ENCODE data around the gene SUSD5.

Gene SUSD5

DNA sequence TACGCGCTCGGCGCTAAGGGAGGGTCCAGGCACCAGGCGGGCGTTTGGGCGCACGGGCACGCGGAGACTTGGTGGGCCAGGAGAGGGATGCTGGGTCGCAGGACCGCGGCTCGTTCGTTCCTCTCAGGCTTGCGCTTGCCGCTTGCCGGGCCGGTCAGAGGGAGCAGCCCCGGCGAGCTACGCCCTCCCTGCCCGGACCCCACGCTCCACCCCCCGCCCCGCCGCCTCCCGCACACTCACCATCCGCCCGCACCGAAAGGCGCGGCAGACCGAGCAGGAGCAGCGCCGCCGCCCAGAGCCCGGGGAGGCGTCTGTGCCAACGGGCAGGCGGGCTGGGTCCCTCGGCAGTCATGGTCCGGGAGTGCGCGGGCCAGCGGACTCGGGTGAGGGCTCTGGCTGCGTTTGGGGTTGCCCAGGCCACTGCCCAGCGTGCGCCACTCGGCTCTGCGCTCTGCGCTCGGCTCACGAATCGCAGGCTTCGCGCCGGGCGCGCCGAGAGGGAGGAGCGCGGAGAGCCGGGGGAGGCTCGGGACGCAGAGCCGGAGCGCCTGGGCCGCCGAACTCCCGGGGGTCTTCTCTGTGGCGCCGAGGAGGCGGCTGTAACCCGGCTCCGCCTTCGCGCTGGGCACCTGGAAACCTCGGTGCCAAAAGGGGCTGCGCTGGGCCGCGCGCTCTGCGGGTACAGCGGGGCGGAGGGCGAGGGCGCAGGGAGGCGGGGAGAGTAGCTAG lies at the start of gene SUSD5:
Gene SUSD5, minus strand, starts transcription at position 365 of the 729 bp plus-strand sequence. Its CDS starts 13 bp downstream, at position 352.
- no peak for DNase-seq

DNA sequence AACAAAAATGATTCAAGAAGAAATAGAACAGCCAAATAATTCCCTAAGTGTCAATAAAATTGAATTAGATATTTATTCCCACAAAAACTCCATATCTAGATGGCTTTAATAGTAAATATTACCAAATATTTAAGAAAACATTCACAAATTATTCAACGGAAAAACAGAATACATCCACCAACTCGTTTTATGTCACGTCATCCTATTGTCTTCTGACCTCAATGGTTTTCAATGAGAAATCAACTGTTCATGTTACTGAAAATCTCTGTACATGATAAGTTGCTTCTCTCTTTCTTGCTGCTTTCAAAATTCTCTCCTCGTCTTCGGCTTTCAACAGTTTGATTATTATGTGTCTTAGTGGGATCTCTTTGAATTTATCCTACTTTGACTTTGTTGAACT lies 41.5 kb upstream of the SUSD5 start:
- DNase-seq: no peak

DNA sequence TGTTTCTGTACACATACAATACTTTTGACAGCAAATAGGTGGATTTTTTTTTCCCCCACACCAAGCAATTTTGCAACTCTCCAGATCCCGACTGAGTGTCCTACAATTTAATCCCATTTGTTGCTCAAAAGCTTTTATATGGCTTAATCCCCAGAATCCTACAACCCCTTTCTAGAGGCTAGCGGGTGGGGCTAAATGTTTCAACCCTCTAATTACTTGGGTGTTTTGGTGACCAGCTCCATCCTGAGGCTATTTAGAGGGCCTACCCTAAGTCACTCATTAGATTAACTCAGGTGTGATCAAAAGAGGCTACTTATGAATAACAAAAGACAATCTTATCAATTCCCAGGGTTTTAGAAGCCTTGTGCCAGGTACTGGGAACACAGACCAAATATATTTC lies 37.6 kb upstream of the SUSD5 start:
- no peak for DNase-seq

DNA sequence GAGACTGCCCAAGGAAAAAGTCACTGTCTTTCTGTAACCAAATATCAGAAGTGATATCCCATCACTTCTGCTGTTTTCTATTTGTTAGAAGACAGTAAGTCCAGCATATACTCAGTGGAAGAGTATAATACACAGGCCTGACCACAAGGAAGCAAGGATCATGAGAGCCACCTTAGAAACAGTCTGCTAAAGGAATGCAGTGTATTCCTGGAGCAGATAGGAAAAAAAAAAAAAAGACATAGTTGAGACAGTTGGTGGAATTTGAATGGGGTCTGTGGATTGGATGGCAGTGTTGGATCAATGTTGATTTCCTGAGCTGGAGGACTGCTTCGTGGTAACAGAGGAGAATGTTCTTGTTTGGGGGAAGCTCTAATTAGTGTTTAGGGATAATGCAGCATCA lies 32.1 kb upstream of the SUSD5 start:
- no peak for DNase-seq

DNA sequence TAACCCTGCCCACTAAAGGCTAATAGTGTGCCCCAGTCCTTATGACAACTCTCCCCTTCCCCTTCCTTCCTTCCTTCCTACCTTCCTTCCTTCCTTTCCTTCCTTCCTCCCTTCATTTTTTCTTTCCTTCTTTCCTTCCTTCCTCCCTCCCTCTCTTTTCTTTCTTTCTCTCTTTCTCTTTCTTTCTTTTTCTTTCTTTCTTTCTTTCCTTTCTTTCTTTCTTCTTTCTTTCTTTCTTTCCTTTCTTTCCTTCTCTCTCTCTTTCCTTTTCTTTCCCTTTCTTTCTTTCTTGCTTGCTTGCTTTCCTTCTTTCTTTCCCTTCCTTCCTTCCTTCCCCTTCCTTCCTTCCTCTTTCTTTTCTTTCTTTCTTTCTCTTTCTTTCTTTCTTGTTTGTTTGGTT lies 28.2 kb upstream of the SUSD5 start:
- no peak for DNase-seq

DNA sequence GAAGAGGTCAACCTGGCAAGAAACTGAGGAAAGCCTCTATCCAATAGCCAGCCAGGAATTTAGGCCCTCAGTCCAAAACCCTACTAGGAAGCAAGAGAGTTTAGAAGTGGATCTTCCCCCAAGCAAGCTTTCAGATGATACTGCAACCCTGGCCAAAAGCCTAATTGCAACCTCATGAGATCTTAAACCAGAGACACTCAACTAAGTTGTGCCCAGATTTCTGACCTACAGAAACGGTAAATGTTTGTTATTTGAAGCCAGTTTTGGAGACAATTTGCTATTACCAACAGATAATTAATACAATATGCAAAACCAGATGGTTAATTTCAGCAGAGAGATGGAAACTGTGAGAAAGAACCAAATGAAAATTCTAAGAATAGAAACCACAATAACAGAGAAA lies 21.7 kb upstream of the SUSD5 start:
- DNase-seq: no peak

DNA sequence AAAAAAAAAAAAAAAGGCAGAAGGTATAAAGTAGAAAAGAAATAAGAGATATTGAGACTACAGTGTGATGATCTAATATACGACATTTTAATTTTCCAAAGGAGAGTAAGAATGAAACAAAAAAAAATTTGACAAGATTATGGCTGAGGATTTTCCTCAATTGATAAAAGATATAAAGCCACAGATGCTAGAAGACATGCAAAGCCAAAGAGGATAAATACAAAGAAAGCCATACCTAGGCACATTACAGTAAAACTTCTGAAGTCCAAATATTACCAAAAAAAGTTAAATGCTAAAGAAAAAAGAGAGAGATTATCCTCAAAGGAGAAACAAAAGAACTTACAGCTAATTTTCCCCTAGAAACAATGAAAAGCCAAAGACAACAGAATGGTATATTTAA lies 20.3 kb upstream of the SUSD5 start:
- no peak for DNase-seq

DNA sequence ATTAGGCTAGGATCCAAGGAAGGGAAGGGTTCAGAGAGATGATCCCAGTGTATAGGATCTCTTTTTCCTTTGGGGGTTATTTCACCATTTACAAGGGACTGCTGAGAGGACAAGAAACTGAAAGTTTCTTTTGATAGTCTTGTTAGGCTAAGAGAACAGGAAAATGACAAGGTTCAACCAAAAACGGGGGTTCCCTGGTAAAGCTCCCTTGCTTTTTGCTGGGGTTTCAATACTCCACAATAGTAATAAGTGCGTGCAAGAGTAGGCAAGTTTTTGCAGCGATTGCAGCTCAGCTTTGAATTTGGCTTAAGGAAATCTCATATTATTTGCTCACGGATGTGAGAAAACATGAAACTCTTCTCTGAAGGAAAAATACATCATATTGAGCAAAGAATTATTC lies 18.8 kb upstream of the SUSD5 start:
- no peak for DNase-seq

DNA sequence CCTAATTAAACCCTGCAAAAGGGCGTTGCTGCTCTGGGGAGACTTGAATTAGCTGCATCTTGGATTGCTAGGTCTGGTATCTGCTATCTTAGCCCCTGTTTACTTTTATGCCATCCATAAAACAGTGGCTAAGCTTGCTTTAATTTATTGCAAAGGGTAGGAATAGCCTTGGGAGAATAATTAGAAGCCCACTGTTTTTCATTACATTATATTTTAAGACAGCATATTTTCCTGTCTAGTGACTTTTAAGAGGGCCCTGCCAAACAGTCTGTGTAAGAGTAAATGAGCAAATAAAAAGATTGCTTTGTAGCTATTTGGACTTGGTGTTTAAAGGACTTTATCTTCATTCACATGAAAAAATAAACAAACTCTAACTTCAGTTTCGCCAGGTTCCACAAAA lies 17.4 kb upstream of the SUSD5 start:
- no peak for DNase-seq

DNA sequence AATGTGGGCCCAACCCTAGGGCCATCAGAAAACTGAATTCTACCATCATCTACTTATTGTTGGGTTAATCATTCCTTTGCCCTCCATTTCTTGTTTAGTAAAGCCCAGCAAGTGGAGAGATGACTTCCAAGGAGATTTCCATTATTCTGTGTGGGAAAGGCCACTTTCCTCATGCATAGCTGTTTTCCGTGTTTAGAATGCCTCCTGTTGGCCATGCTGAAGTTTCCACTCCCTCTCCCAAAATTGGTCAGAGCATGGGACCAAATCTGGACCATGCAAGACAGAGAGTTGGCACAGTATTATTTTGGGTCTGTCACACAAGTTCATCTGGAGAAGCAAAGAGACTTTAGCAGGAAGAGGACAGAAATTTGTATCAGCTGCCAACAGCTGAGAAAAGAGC lies 15.3 kb upstream of the SUSD5 start:
- DNase-seq: no peak

DNA sequence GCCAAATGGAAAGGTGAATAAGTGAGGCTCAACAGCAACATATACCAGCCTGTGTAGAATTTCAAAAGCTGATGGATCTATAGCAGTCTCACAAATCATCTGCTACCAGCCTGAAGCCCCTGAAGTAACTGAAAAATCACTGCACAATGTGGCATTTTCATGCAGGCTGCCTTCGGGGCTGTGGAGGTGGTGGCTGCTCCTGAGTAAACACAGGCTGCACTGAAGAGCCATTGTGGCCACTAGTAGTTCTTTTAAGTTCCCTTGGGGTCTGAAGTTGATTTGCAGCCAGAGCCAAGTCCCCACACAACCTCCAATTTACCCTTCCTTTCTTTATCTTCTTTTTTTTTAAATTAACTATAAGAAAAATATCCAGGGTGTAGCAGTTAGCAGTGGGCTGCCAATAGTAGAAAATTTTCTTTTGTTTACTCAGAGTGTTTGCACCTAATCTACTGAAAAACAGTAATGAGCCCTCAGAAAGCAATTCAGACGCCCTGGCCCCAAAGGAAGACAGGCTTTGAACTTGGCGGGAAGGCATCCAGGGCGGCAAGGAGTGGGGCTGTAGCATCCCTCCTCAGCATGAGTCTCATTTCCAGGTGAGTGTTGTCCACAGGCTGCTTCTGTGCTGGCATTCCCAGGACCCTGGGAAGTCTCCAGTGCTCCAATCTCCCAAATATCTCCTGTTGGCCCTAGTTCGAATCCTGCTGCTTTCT lies 13.3 kb upstream of the SUSD5 start:
- no peak for DNase-seq

DNA sequence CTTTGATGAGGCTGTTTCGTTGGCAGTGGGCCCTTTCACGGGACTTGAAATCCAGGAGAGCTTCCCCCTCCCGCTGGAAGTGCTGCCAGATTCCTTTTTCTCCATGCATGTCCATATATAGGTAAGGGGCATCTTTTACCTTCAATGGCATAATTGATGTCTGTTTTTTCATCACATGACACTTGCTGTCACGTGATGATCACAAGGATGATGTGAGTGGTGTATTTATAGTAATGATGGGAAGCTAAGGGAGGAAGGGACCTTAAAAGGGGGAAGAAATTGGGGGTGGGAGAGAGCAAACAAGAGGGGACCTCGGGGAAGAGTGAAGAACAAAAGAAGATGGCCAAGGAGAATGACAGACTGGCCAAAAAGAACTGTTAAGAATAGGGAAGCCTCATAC lies 11.3 kb upstream of the SUSD5 start:
- DNase-seq: no peak

DNA sequence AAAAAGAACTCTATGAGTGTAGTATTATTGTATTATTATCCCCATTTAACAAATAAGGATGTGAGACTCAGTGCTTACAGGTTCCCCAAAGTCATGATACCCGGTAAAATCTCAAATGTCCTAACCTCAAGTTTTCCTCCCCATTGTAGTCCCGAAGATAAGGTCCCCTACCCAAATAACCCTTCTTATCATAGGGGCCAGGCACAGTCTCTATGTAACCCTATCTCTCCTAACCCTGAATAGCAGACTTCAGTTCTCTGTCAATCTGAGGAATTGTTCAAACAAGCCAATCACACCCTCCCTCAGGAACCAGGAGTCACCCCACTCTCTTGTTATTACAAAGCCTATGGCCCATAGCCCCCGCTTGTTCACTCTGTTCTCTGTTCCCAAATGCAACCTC lies 10.5 kb upstream of the SUSD5 start:
- no peak for DNase-seq

DNA sequence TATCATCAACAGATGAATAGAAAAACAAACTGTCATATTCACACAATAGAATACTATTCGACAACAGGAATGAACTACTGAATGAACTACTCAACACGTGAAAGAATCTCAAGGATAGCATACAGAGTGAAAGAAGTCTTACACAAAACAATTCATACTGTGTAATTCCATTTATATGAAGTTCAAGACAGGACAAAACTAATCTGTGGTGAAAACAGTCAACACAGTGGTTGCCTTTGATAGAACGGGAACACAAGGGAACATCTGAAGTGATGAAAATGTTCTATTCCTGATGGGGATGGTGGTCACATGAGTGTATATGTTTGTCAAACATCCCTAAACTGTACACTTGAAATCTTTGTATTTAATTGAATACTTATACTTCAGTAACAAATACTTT lies 2.6 kb upstream of the SUSD5 start:
- no peak for DNase-seq

DNA sequence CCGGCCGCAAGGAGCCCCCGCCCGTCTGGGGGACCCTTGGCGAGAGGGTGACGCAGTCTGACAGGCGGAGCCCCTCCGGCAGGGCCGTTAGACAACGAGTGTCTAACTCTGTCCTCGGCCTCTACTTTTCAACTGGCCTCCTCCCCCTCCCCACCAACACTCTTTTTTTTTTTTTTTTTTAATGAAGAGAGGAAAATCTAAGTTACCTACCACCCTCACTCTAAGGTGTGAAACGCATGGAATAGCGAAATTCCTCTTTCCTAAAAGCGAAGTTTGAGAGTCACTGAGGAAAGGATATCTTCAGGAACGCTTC lies 521 bp upstream of the SUSD5 start:
- no peak for DNase-seq

DNA sequence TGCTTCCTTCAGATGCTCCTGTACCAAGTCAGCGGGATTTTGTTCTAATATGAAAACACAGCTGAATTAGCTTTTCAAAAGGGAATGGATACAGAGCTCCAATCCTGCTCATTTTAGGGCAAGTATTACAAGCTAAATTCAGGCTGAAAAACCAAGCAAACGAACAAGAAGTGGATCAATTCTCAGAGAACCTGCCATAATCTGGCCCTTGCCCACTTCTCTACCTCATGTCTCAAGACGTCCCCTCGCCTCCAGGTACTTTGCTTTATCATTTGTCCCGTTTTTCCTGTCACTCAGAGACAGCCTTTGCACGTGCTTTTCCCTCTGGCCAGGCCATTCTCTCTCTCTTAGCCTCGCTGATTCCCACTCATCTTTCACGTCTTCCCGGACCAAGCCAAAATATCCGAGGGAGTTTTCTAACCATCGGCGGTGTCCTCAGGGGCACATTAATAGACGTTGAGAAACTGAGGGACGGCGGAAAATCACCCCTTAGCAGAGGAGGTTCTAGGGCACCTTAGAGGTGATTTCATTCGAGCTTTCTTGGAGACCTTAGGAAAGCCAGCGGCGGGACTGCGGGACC lies 654 bp downstream of the SUSD5 start:
- no peak for DNase-seq

DNA sequence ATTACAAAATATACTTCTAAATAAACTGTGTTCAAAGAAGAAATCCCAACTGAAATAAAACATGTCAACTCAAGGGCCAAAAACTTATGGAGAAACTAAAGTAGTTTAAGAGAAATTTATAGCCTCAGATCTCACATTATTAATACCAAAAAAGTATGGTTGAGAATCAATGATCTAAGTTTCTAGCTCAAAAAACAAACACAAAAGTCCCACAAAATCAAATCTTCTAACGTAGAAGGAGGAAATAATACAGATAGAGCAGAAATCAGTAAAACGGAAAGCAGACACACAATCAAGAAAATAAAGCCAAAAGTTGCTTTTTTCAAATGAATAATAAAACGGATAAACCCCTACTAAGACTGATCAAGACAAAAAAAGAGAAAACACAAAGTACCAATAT lies 2.9 kb downstream of the SUSD5 start:
- no peak for DNase-seq

DNA sequence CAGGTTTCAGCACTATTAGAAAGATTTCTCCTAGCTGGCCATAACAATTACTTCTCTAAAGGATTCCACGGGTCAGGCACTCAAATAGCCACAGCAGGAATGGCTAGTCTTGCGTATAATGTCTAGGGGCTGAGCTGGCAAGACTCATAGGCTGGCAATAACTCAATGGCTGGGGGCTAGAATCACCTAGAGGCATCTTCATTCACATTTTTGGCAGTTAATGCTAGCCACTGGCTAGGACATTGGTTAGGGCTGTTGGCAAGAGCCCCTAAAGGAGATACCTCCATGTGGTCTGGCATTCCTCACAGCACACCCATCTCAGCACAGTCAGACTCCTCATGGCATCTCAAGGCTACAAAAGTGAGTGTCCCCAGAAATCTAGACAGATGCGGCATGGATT lies 6.2 kb downstream of the SUSD5 start:
- DNase-seq: no peak

DNA sequence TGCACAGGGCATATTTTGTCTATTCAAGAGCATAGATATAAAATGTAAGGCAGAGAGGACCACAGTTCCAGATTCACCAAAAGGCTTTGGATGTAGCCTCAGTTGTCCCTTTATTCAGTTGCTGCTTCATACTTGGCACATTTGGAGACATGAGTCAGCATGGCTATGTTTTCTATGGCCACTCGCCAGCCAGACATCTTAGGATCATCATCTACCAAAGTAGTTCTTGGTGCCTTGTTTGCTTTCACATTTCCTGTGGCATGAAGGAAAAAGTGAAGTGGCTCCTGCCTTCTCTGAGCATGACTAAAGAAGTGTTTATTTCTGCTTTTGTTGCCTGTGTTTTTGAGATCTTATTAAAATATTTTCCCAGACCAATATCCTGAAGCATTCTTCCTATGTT lies 7.2 kb downstream of the SUSD5 start:
- DNase-seq: no peak

DNA sequence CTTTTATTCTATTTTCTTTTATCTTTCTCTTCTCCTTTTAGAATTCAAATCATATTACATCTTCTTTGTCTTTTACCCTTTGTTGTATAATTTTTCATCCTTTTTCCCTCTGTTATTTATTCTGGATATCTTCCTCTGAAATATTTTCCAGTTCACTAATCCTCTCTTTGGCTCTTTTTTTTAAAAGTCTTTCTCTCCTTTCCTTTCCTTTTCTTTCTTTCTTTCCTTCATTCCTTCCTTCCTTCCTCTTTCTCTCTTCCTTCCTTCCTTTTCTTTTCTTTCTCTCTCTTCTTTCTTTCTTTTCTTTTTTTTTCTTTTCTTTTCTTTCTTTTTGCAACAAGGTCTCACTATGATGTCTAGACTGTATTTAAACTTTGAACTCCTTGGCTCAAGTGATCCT lies 9.3 kb downstream of the SUSD5 start:
- DNase-seq: no peak

DNA sequence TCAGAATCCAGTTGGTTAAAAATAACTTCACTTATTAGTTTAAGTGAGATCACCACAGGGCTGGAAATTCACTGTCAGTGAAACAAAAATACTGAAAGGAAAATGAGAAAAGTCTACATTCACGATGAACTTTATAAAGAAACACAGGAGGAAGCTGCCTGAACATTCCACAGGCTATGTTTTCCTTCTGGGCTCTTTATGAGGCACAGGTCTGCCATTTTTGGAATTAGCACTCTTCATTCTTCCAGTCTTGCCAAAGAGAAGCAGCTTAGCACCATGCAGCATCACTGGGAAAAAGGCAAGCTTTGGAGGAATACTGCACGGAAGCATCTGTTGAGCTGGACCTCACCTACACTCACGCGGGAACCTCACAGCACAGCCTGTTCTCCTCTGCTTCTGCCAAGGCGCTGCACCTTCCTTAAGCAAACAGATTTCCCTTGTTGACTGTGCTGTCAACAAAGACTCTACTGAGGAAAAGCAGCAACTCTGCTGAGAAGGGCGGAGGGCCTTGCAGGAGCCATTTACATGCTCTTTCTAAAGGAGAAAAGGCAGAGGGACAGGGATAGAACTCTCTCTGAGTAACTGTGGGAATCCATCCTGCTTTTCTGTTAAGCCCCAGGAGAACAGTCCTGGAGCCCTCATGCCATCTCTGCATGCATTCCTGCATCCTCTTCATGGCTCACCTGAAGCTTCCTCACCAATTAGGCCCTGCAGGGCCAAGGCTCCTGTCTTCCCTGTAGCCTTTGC lies 15.7 kb downstream of the SUSD5 start:
- no peak for DNase-seq

DNA sequence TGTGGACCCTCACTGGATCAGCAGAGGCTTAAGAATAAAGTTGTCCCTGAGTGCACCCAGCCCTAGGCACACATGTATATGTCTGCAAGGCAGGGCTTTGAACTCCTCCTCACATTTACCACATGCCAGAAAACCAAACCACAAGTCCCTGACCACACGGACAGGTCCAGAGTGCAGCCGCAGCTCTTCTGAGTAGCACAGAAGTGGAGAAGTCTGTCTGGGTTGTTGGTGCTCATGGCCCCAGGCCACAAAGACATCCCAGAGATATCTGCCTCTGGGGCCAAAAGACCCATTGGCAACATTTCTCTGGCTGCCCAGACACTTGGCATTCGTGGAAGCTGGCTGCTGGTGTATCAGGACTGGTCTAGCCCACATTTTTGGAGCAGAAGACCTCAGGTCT lies 17.4 kb downstream of the SUSD5 start:
- no peak for DNase-seq

DNA sequence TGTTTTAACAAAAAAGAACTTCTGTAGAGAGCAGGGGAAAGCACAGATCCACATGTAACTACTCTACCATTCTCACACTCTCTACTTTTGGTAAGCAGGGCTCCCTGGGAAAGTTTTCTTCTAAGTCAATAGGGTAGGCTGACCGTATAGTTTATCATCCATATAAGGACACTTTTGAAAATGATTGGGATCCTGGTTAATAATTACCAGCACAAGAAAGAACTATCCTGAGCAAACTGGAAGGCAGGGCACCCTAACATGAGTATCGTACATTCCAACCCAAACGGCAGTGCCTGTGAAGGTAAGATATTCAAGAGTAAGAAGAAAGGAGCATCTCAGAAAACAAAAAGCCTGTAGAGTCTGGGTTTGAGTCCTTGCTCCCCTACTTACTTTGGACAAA lies 22.1 kb downstream of the SUSD5 start:
- no peak for DNase-seq

DNA sequence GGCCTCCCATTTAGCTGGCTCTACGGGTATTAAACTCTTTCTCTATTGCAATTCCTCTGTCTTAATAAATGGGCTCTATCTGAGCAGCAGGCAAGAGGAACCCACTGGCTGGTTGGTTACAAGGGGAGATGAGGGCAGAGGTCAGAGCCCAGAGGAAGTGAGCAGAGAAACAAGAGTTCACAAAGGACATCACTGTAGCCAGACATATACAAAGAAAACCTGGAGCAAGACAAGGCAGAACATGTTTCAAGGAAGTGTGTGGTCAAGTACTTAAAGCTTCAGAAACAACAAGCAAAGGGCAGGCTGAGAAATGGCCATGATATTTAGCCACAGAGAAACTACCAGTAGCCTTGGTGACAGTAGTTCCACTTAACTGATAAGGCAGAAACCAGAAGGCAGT lies 24.3 kb downstream of the SUSD5 start:
- no peak for DNase-seq

All from CD4-positive, alpha-beta T cell treated with Interleukin-10 for 1 hour (primary cell).